Epithelial cell of proximal tubule (primary cell): ENCODE measurements around the gene BCS1L. TPM values are rescaled to one million over a fixed set of nuclear protein-coding genes. Genes with fewer than 3 reads are reported as not detected.

Source experiments
- DNase-seq: peaks from one replicate; pipeline ENCODE4 v3.0.0-alpha.2; 2011; ENCODE audit warnings: low read depth
- H3K4me3 ChIP-seq: 2 replicates; pipeline ENCODE4 v1.5.1; 2011; ENCODE audit warnings: low read depth, mild to moderate bottlenecking, low read length
- CTCF ChIP-seq: conservative IDR thresholded peaks from 2 replicates; pipeline ENCODE4 v1.5.1; 2012; ENCODE audit warnings: low read depth, mild to moderate bottlenecking, low read length
- total RNA-seq: library from RNA; depleted of rRNA; stranded (reverse); fragments of >200 nt; gene quantifications from 2 replicates; pipeline ENCODE4 v1.2.3, GENCODE V29; 2015

BCS1L gene
- total RNA-seq, 1 donor from 2014 or later, result 38.2 TPM

GRCh38 chr2:218643751-218644310 lies 15.7 kb upstream of the BCS1L start:
- no peak for TF ChIP-seq CTCF
- no peak overlapping the region for H3K4me3 ChIP-seq
- DNase-seq, result no peak

GRCh38 chr2:218644721-218645120 lies 14.8 kb upstream of the BCS1L start:
- DNase-seq, result no peak
- no peak overlapping the region for H3K4me3 ChIP-seq
- TF ChIP-seq CTCF, result peak; percentile 67

GRCh38 chr2:218645126-218645525 lies 14.4 kb upstream of the BCS1L start:
- no peak overlapping the region for H3K4me3 ChIP-seq
- TF ChIP-seq CTCF, result no peak
- peak; percentile 97 for DNase-seq

GRCh38 chr2:218648088-218648786 lies 11.2 kb upstream of the BCS1L start:
- DNase-seq, result no peak
- TF ChIP-seq CTCF, result peak; percentile 89
- no peak overlapping the region for H3K4me3 ChIP-seq

- TF ChIP-seq CTCF, result no peak
- DNase-seq, result no peak
- H3K4me3 ChIP-seq, result no peak overlapping the region
Measured at GRCh38 chr2:218648787-218649100, 10.7 kb upstream of the BCS1L start.

- no peak for DNase-seq
- no peak for TF ChIP-seq CTCF
- no peak overlapping the region for H3K4me3 ChIP-seq
Measured at GRCh38 chr2:218655751-218656150, 3.7 kb upstream of the BCS1L start.

GRCh38 chr2:218658671-218659257 lies 719 bp upstream of the BCS1L start:
- DNase-seq, result no peak
- peak overlapping the region; percentile 99 for H3K4me3 ChIP-seq

More at GRCh38 chr2:218658671-218659257, 719 bp upstream of the BCS1L start:
- TF ChIP-seq CTCF, result peak; percentile 58
